ENCODE measurements around the gene MYOG. TPM values are rescaled to one million over a fixed set of nuclear protein-coding genes. Genes with fewer than 3 reads are reported as not detected.

Gene MYOG
- total and polyA plus RNA-seq, 2 experiments from 2014 or later = not detected

GRCh38 chr1:203103829-203104495, 18.1 kb upstream of the MYOG start (continued):
- TF ChIP-seq ZNF462 (CRISPR knock-in tag; IDR thresholded peaks at IDR 0.05) (no peak), POLR2AphosphoS5 (IDR thresholded peaks at IDR 0.05; ENCODE audit: low read depth) (no peak)

- no peaks in the 10 kb centered on the region for H3K4me1 ChIP-seq (ENCODE audit: insufficient read depth)
- H3F3A ChIP-seq (replicated peaks; ENCODE audit: low read depth) = no peaks in the 10 kb centered on the region
- no peak overlapping the region for H3K4me3 Mint-ChIP-seq
- H3K36me3 Mint-ChIP-seq (ENCODE audit: low read depth) = no peaks in the 10 kb centered on the region
- H4K20me1 ChIP-seq (replicated peaks; ENCODE audit: insufficient read depth) = no peaks in the 10 kb centered on the region
- no peaks in the 10 kb centered on the region for H3K4me1 Mint-ChIP-seq
- H3K27me3 Mint-ChIP-seq (ENCODE audit: insufficient read depth, low read depth, poor library complexity) = no peaks in the 10 kb centered on the region
- ATAC-seq (no peak), DNase-seq (ENCODE audit: low spot score) (no peak)
- no peak overlapping the region for H3K4me2 ChIP-seq
- H3K27ac ChIP-seq (ENCODE audit: low read depth) = no peak overlapping the region
- no peak overlapping the region for H2AFZ ChIP-seq
- H3K79me2 ChIP-seq (replicated peaks; ENCODE audit: insufficient read depth) = no peaks in the 10 kb centered on the region
- no peaks in the 10 kb centered on the region for H3K27me3 ChIP-seq (ENCODE audit: insufficient read depth)
- H3K4me3 ChIP-seq = no peak overlapping the region
- no peak overlapping the region for H3K27ac Mint-ChIP-seq
- TF ChIP-seq NANOG (IDR thresholded peaks at IDR 0.05; ENCODE audit: borderline replicate concordance) (no peak), EZH2 (IDR thresholded peaks at IDR 0.05; ENCODE audit: low read depth, unreplicated experiment) (no peak), ETS1 (IDR thresholded peaks at IDR 0.05) (no peak), POLR2AphosphoS5 (IDR thresholded peaks at IDR 0.05; ENCODE audit: low read depth) (no peak), ZNF331 (CRISPR knock-in tag; IDR thresholded peaks at IDR 0.05; ENCODE audit: low read depth) (no peak)
- H3K9me3 Mint-ChIP-seq = peaks cover 5% of the 10 kb centered on the region; the same call in 2 of the 3 replicates
- H3K9me2 ChIP-seq (ENCODE audit: insufficient read depth) = peaks cover 3% of the 10 kb centered on the region; the same call in 1 of the 2 replicates
- no peaks in the 10 kb centered on the region for H3K36me3 ChIP-seq (ENCODE audit: insufficient read depth)
These were observed 17.4 kb upstream of the MYOG start for GRCh38 chr1:203103216-203103615.
